ENCODE data around the gene SLC25A38. TPM values are rescaled to one million over a fixed set of nuclear protein-coding genes. Genes with fewer than 3 reads are reported as not detected.

SLC25A38 gene
- total RNA-seq, 4 donors from 2014 or later: 18.8 to 25.7 (median 22.8) TPM

- no peak for TF ChIP-seq CTCF (IDR thresholded peaks at IDR 0.05)
- no peak for DNase-seq (ENCODE audit: low spot score)
- ATAC-seq (ENCODE audit: low FRiP score): no peak
Measured at GRCh38 chr3:39435006-39435748, 52.0 kb downstream of the SLC25A38 start.

- no peak for ATAC-seq (ENCODE audit: low FRiP score)
- no peak for DNase-seq (ENCODE audit: low spot score)
- TF ChIP-seq CTCF (IDR thresholded peaks at IDR 0.05): no peak
Measured at GRCh38 chr3:39438880-39439279, 55.7 kb downstream of the SLC25A38 start.

GRCh38 chr3:39440316-39440715 lies 57.1 kb downstream of the SLC25A38 start:
- no peak for TF ChIP-seq CTCF (IDR thresholded peaks at IDR 0.05)
- no peak for DNase-seq (ENCODE audit: low spot score)
- ATAC-seq (ENCODE audit: low FRiP score): no peak

- ATAC-seq (ENCODE audit: low FRiP score) (peak; percentile 24), DNase-seq (ENCODE audit: low spot score) (no peak)
- TF ChIP-seq CTCF (IDR thresholded peaks at IDR 0.05): no peak
Measured at GRCh38 chr3:39443530-39443929, 60.4 kb downstream of the SLC25A38 start.

GRCh38 chr3:39445927-39446326 lies 62.8 kb downstream of the SLC25A38 start:
- ATAC-seq (ENCODE audit: low FRiP score) (no peak), DNase-seq (ENCODE audit: low spot score) (no peak)
- no peak for TF ChIP-seq CTCF (IDR thresholded peaks at IDR 0.05)

- no peak for TF ChIP-seq CTCF (IDR thresholded peaks at IDR 0.05)
- DNase-seq (ENCODE audit: low spot score): no peak
- no peak for ATAC-seq (ENCODE audit: low FRiP score)
Measured at GRCh38 chr3:39446444-39446843, 63.3 kb downstream of the SLC25A38 start.

Small RNAs within 50 kb of the gene (small RNA-seq; reads per million reads assigned to genes)
- gene SNORA6: not detected
- not detected for gene SNORA62

Other genes starting within 250 kb of the SLC25A38 start
- 100 to 1,000 TPM in 2 of 4 donors, 10 to 100 TPM in 2; 52.0 to 321 (median 90.8) TPM for gene CSRNP1, start 229.8 kb upstream of the SLC25A38 start, total RNA-seq
- 1 to 10 TPM in 1 of 4 donors, under 1 TPM in 1, not detected in 2; 0.65 to 2.0 TPM for gene XIRP1, start 190.8 kb upstream of the SLC25A38 start, total RNA-seq
- under 1 TPM in 2 of 4 donors, not detected in 2; 0.19 to 0.63 TPM for gene CX3CR1, start 103.3 kb upstream of the SLC25A38 start, total RNA-seq
- gene CCR8, start 53.7 kb upstream of the SLC25A38 start, total RNA-seq: not detected
- 1,000 to 10,000 TPM in 2 of 4 donors, 100 to 1,000 TPM in 2; 890 to 1,192 (median 1,008) TPM for gene RPSA, start 23.4 kb downstream of the SLC25A38 start, total RNA-seq
- gene MOBP, start 84.3 kb downstream of the SLC25A38 start, total RNA-seq: under 1 TPM in 1 of 4 donors, not detected in 3; 0.09 TPM

Measured in omental fat pad (tissue), 4 donors.